GM23338 (cell line): Measurements from ENCODE around the gene ZNF474. TPM values are rescaled to one million over a fixed set of nuclear protein-coding genes. Genes with fewer than 3 reads are reported as not detected.

Experiments used
- ATAC-seq: fragments of 200-7000 bp; cut with Tn5 transposase; 3 replicates; pipeline ENCODE4 v1.9.1; 2020
- DNase-seq: peaks from one replicate; pipeline ENCODE4 v3.0.0-alpha.2; 2015; ENCODE audit warnings: low spot score
- H2AFZ ChIP-seq: fragments of 200-600 bp; sonication (generic); 2 replicates; pipeline ENCODE4 v1.8.0; 2016; ENCODE audit warnings: antibody characterized with exemption, mild to moderate bottlenecking, moderate library complexity
- H3F3A ChIP-seq: fragments of 200-600 bp; sonication (generic); replicated peaks from 2 replicates; pipeline ENCODE4 v1.8.0; 2017; ENCODE audit warnings: antibody characterized with exemption, mixed run types, low read depth
- H3K27ac ChIP-seq: fragments of 200-600 bp; sonication (generic); 2 replicates; pipeline ENCODE4 v1.6.1; 2016; ENCODE audit warnings: low read depth
- H3K27me3 ChIP-seq: fragments of 200-600 bp; sonication (generic); 2 replicates; pipeline ENCODE4 v1.8.0; 2016; ENCODE audit warnings: mild to moderate bottlenecking, mixed run types, moderate library complexity; ENCODE audit not compliant: insufficient read depth
- H3K36me3 ChIP-seq: fragments of 200-600 bp; sonication (generic); 2 replicates; pipeline ENCODE4 v1.8.0; 2016; ENCODE audit warnings: mild to moderate bottlenecking; ENCODE audit not compliant: insufficient read depth
- H3K4me1 ChIP-seq: fragments of 200-600 bp; sonication (generic); 2 replicates; pipeline ENCODE4 v1.8.0; 2016; ENCODE audit warnings: mild to moderate bottlenecking, moderate library complexity; ENCODE audit not compliant: insufficient read depth
- H3K4me2 ChIP-seq: fragments of 200-600 bp; sonication (generic); 2 replicates; pipeline ENCODE4 v1.7.1; 2017; ENCODE audit warnings: mixed run types
- H3K4me3 ChIP-seq: fragments of 200-600 bp; sonication (generic); 2 replicates; pipeline ENCODE4 v1.6.1; 2016; ENCODE audit warnings: mixed run types
- H3K79me2 ChIP-seq: fragments of 200-600 bp; sonication (generic); replicated peaks from 2 replicates; pipeline ENCODE4 v1.8.0; 2017; ENCODE audit warnings: mild to moderate bottlenecking; ENCODE audit not compliant: insufficient read depth
- H3K9me2 ChIP-seq: fragments of 200-600 bp; sonication (generic); 2 replicates; pipeline ENCODE4 v1.8.0; 2017; ENCODE audit not compliant: insufficient read depth
- H4K20me1 ChIP-seq: fragments of 200-600 bp; sonication (generic); replicated peaks from 2 replicates; pipeline ENCODE4 v1.8.0; 2017; ENCODE audit warnings: mild to moderate bottlenecking; ENCODE audit not compliant: insufficient read depth
- H3K27ac Mint-ChIP-seq: 2 replicates; pipeline ENCODE4 v1.8.0; 2020; ENCODE audit warnings: inconsistent platforms, mild to moderate bottlenecking, moderate library complexity, mixed read lengths
- H3K27me3 Mint-ChIP-seq: 3 replicates; pipeline ENCODE4 v1.8.0; 2022; ENCODE audit warnings: low read depth, mild to moderate bottlenecking, moderate library complexity, mixed read lengths, inconsistent platforms; ENCODE audit not compliant: insufficient read depth, poor library complexity
- H3K36me3 Mint-ChIP-seq: 3 replicates; pipeline ENCODE4 v1.8.0; 2021; ENCODE audit warnings: low read depth, mild to moderate bottlenecking, inconsistent platforms, moderate library complexity, mixed read lengths
- H3K4me1 Mint-ChIP-seq: 3 replicates; pipeline ENCODE4 v1.8.0; 2020; ENCODE audit warnings: mild to moderate bottlenecking, inconsistent platforms, mixed read lengths
- H3K4me3 Mint-ChIP-seq: 3 replicates; pipeline ENCODE4 v1.8.0; 2021; ENCODE audit warnings: moderate library complexity, mild to moderate bottlenecking, inconsistent platforms, mixed read lengths
- H3K9me3 Mint-ChIP-seq: 3 replicates; pipeline ENCODE4 v1.8.0; 2020; ENCODE audit warnings: moderate library complexity, mild to moderate bottlenecking, inconsistent platforms, mixed read lengths
- EZH2 ChIP-seq: fragments of 200-600 bp; sonication (generic); IDR thresholded peaks from one replicate; pipeline ENCODE4 v1.8.0; 2017; ENCODE audit warnings: antibody characterized with exemption, mild to moderate bottlenecking, low read depth; ENCODE audit not compliant: unreplicated experiment
- EZH2phosphoT487 ChIP-seq: fragments of 200-600 bp; sonication (generic); IDR thresholded peaks from one replicate; pipeline ENCODE4 v1.8.1; 2018; ENCODE audit warnings: antibody characterized with exemption; ENCODE audit not compliant: unreplicated experiment
- JUNB ChIP-seq: IDR thresholded peaks from one replicate; pipeline ENCODE4 v1.6.1; 2016; ENCODE audit warnings: antibody characterized with exemption; ENCODE audit not compliant: unreplicated experiment
- POLR2AphosphoS5 ChIP-seq: IDR thresholded peaks from 2 replicates; pipeline ENCODE4 v1.6.1; 2016; ENCODE audit warnings: antibody characterized with exemption, low read depth
- ZNF331 ChIP-seq: fragments of 250-450 bp; sonication (Bioruptor Pico); IDR thresholded peaks from 2 replicates; pipeline ENCODE4 v1.5.0; 2020; ENCODE audit warnings: low read depth, mild to moderate bottlenecking, moderate library complexity
- ZNF462 ChIP-seq: fragments of 250-450 bp; sonication (Bioruptor Pico); IDR thresholded peaks from 2 replicates; pipeline ENCODE4 v1.5.0; 2020; ENCODE audit warnings: mild to moderate bottlenecking, moderate library complexity
- polyA plus RNA-seq: library from polyadenylated mRNA; unstranded; fragments of >200 nt; fragmentation: Nextera tagmentation; extraction: Ambion mirVana; gene quantifications from 2 replicates; pipeline ENCODE4 v1.2.1, GENCODE V29; 2016
- total RNA-seq: library from RNA; depleted of rRNA; stranded (reverse); fragments of >200 nt; shearing (Covaris generic); gene quantifications from 2 replicates; pipeline ENCODE4 v1.2.3, GENCODE V29; 2014
- TF ChIP-seq, protein P1 (sequence below): IDR thresholded peaks from 2 replicates; pipeline ENCODE4 v1.6.1; 2016; ENCODE audit warnings: antibody characterized with exemption

ZNF474 gene
- total and polyA plus RNA-seq, 2 experiments from 2014 or later: 0.59 TPM; not detected in 1

DNA sequence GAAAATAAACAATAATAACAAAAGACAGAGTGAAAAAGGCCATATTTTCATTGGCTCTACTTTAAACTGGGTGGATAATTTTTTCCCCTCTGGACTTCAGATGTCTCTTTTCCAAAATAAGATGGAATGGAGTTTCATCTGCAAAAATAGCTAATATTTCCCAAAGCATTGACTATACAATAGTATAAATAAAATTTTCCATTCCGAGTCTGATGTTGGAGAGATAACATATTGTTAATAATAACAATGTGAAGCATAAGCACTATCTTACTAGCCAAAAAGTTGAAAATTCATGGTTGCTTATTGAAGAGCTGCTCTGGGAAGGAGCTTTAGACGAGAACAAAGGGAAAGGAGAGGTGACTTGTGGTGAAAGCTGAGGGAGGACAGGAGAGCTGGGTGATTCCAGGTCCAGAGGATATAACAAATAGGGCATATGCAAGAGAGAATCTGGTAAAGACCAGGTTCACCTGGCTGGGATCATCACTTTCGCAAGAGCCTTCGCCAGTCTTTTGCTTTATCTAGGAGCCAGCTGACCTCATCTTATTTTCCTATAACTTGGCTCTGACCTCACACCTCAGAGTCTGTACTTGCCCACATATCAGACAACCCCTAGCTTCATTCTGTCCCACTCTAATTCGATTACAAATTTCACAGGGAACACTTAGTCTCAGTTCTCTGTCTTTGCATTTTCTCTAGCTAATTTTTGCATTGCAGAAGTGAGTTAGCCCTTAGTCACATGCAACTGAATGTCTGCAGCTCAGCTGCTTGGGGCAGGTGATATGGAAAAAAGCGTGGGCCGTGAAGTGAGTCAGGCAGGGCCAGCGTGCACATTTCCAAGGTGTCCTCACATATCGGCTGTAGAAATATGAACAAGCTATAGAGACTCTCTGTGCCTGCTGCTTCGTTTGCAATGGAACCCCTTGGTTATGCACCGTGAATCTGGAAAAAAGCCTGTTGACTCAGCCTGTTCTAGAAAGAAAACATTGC is 7.6 kb upstream of the ZNF474 start (continued):
- TF ChIP-seq ZNF462 (CRISPR knock-in tag) (no peak), ZNF331 (CRISPR knock-in tag) (no peak), EZH2phosphoT487 (no peak), POLR2AphosphoS5 (no peak)

DNA sequence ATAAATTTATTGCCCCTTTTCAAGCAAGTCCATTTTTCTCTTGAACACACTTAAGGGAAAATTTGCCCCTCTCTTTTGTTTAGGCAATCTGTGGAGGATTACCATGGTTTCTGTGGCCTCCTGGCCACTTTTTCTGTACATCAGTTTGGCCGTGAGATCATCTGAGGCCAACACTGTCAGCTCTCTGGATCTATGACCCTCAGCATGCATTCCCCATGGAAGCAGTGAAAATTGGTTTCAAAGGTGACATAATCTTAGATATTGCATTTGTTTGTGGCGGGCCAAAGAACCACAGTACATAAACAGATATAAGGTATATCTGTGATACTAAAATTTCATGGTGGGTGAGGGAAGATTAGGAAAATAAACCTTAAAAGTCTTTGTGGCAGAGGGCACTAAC is 4.6 kb upstream of the ZNF474 start:
- Histone ChIP-seq H3K27me3 (no peaks in the 10 kb centered on the region), H3K79me2 (no peaks in the 10 kb centered on the region), H3K9me2 (no peaks in the 10 kb centered on the region), H3K4me3 (no peak overlapping the region), H3K27ac (no peak overlapping the region), H3K4me1 (peaks cover 22% of the 10 kb centered on the region), H2AFZ (no peak overlapping the region), H3F3A (no peaks in the 10 kb centered on the region), H3K4me2 (no peak overlapping the region), H3K36me3 (no peaks in the 10 kb centered on the region), H4K20me1 (no peaks in the 10 kb centered on the region)
- ATAC-seq: no peak
- peaks cover 31% of the 10 kb centered on the region for H3K4me1 Mint-ChIP-seq
- no peaks in the 10 kb centered on the region for H3K9me3 Mint-ChIP-seq
- H3K27ac Mint-ChIP-seq: no peak overlapping the region
- H3K4me3 Mint-ChIP-seq: no peak overlapping the region
- TF ChIP-seq, protein P1, sequence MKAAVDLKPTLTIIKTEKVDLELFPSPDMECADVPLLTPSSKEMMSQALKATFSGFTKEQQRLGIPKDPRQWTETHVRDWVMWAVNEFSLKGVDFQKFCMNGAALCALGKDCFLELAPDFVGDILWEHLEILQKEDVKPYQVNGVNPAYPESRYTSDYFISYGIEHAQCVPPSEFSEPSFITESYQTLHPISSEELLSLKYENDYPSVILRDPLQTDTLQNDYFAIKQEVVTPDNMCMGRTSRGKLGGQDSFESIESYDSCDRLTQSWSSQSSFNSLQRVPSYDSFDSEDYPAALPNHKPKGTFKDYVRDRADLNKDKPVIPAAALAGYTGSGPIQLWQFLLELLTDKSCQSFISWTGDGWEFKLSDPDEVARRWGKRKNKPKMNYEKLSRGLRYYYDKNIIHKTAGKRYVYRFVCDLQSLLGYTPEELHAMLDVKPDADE: no peak
- TF ChIP-seq EZH2: no peak
- TF ChIP-seq JUNB: no peak
- DNase-seq: no peak
- no peaks in the 10 kb centered on the region for H3K27me3 Mint-ChIP-seq
- H3K36me3 Mint-ChIP-seq: no peaks in the 10 kb centered on the region
